ENCODE results near the gene HSP90AB1. TPM values are rescaled to one million over a fixed set of nuclear protein-coding genes. Genes with fewer than 3 reads are reported as not detected.
A peak's percentile ranks its signal among the peaks of the same experiment; 100 is the strongest.

HSP90AB1 gene
- polyA plus RNA-seq, 3 donors: 119 to 242 (median 145) TPM

DNA sequence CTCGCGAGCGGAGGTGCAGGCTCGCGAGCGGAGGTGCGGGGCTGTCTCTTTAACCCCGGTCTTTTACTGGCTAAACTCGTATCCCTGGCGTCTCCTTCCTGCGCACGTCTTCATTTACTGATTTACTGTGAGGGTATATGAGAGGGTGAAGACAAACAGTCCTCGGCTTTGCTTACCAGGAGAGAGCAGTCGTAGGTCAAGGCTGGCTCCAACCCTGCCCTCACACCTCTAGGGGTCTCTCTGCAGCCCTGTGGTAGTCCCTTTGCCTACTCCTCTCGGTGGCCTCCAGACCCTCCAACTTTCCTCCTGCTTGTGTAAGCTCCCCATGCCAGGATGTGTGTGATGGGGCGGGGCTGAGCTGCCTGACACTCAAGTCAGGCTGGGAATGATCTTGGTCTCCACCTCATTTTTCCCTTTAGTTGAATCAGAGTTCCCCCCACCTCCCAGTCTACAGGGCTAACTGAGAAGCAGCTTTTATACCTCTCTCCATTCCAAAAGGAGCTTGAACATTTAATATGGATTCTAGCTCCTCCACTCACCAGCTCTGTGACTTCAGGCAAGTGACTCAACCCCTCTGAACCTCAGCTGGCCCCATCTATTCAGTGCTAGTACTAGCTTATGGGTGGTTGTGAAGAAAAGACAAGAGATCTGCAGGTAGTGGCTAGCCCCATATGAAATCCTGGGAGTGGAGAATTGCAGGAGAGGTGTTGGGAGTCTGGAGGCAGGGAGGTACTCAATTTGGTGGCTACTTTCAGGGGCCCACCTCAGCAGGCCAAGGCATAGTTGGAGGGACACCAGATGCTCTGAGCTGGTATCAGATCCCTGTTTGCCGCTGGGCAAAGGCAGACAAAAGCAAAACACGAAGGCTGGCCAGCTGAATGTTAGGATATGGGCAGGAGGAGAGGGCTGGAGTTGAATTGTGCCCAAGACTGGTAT lies 22.6 kb upstream of the HSP90AB1 start:
- no peak overlapping the region for H3K27ac ChIP-seq (ENCODE audit: low read depth in 1 of 2, low read length in 2 of 2)
- WGBS (ENCODE audit: insufficient coverage): 67% methylated on average over 3 of the region's 18 CpGs
- H3K9me3 Mint-ChIP-seq: peaks cover 0 to 2% (median 0%) of the 10 kb centered on the region in 7 donors
- peak overlapping the region in 2 of 3 experiments; percentile 26 to 73 for H3K4me3 ChIP-seq (replicated peaks in 1 of 3; ENCODE audit: low read depth in 2 of 3, low read length in 3 of 3)
- no peak for DNase-seq
- peak overlapping the region in 5 of 7 donors; percentile 5 to 73 (median 43) for H3K27ac Mint-ChIP-seq
- H4K20me1 ChIP-seq (ENCODE audit: insufficient read depth, low read length): peaks cover 11% of the 10 kb centered on the region
- peaks cover 2 to 8% of the 10 kb centered on the region in 2 donors for H3K36me3 Mint-ChIP-seq
- H2AFZ ChIP-seq (ENCODE audit: insufficient read depth, low read depth, low read length, poor library complexity, severe bottlenecking): peak overlapping the region; percentile 41
- H3K9me3 ChIP-seq (replicated peaks in 1 of 2; ENCODE audit: control insufficient read depth in 1 of 2, insufficient read depth in 1 of 2, low read length in 2 of 2): no peaks in the 10 kb centered on the region
- peak overlapping the region; percentile 73 to 82 for H3K4me3 Mint-ChIP-seq
- H3K79me2 ChIP-seq (ENCODE audit: insufficient read depth, low read length): peaks cover 24% of the 10 kb centered on the region
- peaks cover 0 to 7% of the 10 kb centered on the region in 2 donors for H3K27me3 ChIP-seq (ENCODE audit: control insufficient read depth in 2 of 2, insufficient read depth in 2 of 2, low read length in 2 of 2)
- H3K4me2 ChIP-seq (replicated peaks; ENCODE audit: extremely low read depth, low read length, poor library complexity, severe bottlenecking): peak overlapping the region; percentile 89
- peaks cover 5 to 17% (median 7%) of the 10 kb centered on the region in 3 donors for H3K27me3 Mint-ChIP-seq (ENCODE audit: low read depth in 3 of 3)
- peak overlapping the region; percentile 15 for H3K9ac ChIP-seq (ENCODE audit: insufficient read depth, low read length, poor library complexity, severe bottlenecking)
- peaks cover 57 to 63% of the 10 kb centered on the region in 2 donors for H3K4me1 ChIP-seq (ENCODE audit: control insufficient read depth in 1 of 2, insufficient read depth in 2 of 2, low read length in 2 of 2)
- TF ChIP-seq, protein P1, sequence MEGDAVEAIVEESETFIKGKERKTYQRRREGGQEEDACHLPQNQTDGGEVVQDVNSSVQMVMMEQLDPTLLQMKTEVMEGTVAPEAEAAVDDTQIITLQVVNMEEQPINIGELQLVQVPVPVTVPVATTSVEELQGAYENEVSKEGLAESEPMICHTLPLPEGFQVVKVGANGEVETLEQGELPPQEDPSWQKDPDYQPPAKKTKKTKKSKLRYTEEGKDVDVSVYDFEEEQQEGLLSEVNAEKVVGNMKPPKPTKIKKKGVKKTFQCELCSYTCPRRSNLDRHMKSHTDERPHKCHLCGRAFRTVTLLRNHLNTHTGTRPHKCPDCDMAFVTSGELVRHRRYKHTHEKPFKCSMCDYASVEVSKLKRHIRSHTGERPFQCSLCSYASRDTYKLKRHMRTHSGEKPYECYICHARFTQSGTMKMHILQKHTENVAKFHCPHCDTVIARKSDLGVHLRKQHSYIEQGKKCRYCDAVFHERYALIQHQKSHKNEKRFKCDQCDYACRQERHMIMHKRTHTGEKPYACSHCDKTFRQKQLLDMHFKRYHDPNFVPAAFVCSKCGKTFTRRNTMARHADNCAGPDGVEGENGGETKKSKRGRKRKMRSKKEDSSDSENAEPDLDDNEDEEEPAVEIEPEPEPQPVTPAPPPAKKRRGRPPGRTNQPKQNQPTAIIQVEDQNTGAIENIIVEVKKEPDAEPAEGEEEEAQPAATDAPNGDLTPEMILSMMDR (IDR thresholded peaks at IDR 0.05): peak; percentile 12
- no peaks in the 10 kb centered on the region for H3K36me3 ChIP-seq (replicated peaks in 1 of 2; ENCODE audit: control insufficient read depth in 1 of 2, insufficient read depth in 2 of 2, low read length in 2 of 2)
- peaks cover 61% of the 10 kb centered on the region for H3K4me1 Mint-ChIP-seq
- intact Hi-C loops (cut with micrococcal nuclease): loop anchor here (5.0 kb wide), 2 partner anchors 33 to 97 kb away; partner anchors contain the start of genes SLC35B2 (in 2 of the 2), MRPL14 (in 1 of the 2) and TMEM63B (in 1 of the 2)

GRCh38 chr6:44224965-44225305 lies 22.0 kb upstream of the HSP90AB1 start:
- peaks cover 5 to 17% (median 7%) of the 10 kb centered on the region in 3 donors for H3K27me3 Mint-ChIP-seq (ENCODE audit: low read depth in 3 of 3)

More at GRCh38 chr6:44224965-44225305, 22.0 kb upstream of the HSP90AB1 start:
- intact Hi-C loops (cut with micrococcal nuclease): loop anchor here (5.0 kb wide), 2 partner anchors 32 to 98 kb away; partner anchors contain the start of genes SLC35B2 (in 2 of the 2), MRPL14 (in 1 of the 2) and TMEM63B (in 1 of the 2)
- H3K4me1 Mint-ChIP-seq: peaks cover 62% of the 10 kb centered on the region
- no peak overlapping the region for H3K27ac Mint-ChIP-seq
- H3K27ac ChIP-seq (ENCODE audit: low read depth in 1 of 2, low read length in 2 of 2): no peak overlapping the region
- TF ChIP-seq, protein P1 (IDR thresholded peaks at IDR 0.05): no peak
- no peak overlapping the region for H2AFZ ChIP-seq (ENCODE audit: insufficient read depth, low read depth, low read length, poor library complexity, severe bottlenecking)
- no CpG with 5 or more reads among the region's 4 CpGs for WGBS (ENCODE audit: insufficient coverage)
- H3K36me3 Mint-ChIP-seq: peaks cover 9% of the 10 kb centered on the region in 2 donors
- peaks cover 0 to 7% of the 10 kb centered on the region in 2 donors for H3K27me3 ChIP-seq (ENCODE audit: control insufficient read depth in 2 of 2, insufficient read depth in 2 of 2, low read length in 2 of 2)
- H3K9me3 Mint-ChIP-seq: peaks cover 0 to 2% (median 0%) of the 10 kb centered on the region in 7 donors
- no peak for DNase-seq
- no peak overlapping the region for H3K4me2 ChIP-seq (replicated peaks; ENCODE audit: extremely low read depth, low read length, poor library complexity, severe bottlenecking)
- H3K4me3 Mint-ChIP-seq: no peak overlapping the region
- peaks cover 0 to 3% of the 10 kb centered on the region in 2 donors for H3K36me3 ChIP-seq (replicated peaks in 1 of 2; ENCODE audit: control insufficient read depth in 1 of 2, insufficient read depth in 2 of 2, low read length in 2 of 2)
- H3K4me1 ChIP-seq (ENCODE audit: control insufficient read depth in 1 of 2, insufficient read depth in 2 of 2, low read length in 2 of 2): peaks cover 54 to 58% of the 10 kb centered on the region in 2 donors
- no peaks in the 10 kb centered on the region for H3K9me3 ChIP-seq (replicated peaks in 1 of 2; ENCODE audit: control insufficient read depth in 1 of 2, insufficient read depth in 1 of 2, low read length in 2 of 2)
- H3K79me2 ChIP-seq (ENCODE audit: insufficient read depth, low read length): peaks cover 22% of the 10 kb centered on the region
- no peak overlapping the region for H3K4me3 ChIP-seq (replicated peaks in 1 of 3; ENCODE audit: low read depth in 2 of 3, low read length in 3 of 3)
- no peak overlapping the region for H3K9ac ChIP-seq (ENCODE audit: insufficient read depth, low read length, poor library complexity, severe bottlenecking)
- peaks cover 11% of the 10 kb centered on the region for H4K20me1 ChIP-seq (ENCODE audit: insufficient read depth, low read length)

All from CD14-positive monocyte (primary cell).